Activated T-helper 1 cell treated with anti-CD3 and anti-CD28 coated beads, Interleukin-2, amount 50 U/mL, for 16 hours (primary cell): ENCODE results near the gene LHX6.

ENCODE experiments used
- DNase-seq, 2 donors: peaks; one replicate each; pipeline ENCODE4 v3.0.0-alpha.2; 2020; ENCODE audit warnings: low read depth in 1 of 2, low spot score in 1 of 2

The LHX6 gene

DNA sequence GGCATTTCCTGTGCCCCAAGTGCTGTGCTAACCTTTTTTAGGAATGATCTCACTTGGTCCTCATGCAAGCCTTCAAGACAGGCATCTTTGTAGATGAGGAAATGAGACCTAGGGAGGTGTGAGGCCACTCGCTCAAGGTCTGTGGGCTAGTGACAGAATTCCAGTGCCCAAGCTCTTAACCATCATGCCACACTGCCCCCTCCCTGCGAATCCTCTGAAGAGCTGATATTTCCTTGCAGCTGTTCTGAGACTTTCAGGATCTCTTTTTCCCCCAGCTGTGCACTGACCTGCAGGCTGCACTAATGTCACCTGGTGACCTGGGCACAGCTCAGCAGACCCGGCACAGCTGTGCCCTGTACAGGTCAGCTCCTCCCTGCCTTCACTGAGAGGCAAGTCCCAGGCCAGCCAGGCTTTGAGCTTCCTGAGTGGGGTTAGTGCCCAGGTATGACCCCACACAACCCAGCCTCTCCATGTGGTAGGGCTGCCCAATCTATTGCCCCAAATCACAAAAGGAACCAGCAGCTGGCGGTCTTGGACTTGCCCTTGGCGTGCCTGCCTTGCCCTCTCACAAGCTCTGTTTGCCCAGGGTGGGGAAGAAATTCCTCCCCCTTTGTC is 36.4 kb downstream of the LHX6 start:
- no peak for DNase-seq

DNA sequence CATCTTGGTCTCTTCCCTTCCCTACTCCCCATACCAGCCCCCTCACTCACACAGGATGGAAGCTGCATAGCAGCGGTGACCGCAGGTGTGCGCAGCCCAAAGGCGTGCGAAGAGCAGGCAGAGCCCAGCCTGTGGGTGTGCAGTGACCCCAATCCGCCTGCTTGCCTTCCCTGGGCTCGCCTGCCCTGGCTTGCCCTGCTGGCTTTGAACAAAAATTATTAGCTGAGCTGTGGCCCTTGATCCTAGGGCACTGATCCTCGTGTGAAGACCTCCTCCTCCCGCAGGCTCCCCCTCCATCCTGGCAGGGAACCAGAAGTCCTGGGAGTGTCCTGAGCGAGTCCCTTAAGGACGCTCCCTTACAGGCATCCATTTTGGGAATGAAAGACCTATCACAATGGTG is 37.2 kb downstream of the LHX6 start:
- no peak for DNase-seq

DNA sequence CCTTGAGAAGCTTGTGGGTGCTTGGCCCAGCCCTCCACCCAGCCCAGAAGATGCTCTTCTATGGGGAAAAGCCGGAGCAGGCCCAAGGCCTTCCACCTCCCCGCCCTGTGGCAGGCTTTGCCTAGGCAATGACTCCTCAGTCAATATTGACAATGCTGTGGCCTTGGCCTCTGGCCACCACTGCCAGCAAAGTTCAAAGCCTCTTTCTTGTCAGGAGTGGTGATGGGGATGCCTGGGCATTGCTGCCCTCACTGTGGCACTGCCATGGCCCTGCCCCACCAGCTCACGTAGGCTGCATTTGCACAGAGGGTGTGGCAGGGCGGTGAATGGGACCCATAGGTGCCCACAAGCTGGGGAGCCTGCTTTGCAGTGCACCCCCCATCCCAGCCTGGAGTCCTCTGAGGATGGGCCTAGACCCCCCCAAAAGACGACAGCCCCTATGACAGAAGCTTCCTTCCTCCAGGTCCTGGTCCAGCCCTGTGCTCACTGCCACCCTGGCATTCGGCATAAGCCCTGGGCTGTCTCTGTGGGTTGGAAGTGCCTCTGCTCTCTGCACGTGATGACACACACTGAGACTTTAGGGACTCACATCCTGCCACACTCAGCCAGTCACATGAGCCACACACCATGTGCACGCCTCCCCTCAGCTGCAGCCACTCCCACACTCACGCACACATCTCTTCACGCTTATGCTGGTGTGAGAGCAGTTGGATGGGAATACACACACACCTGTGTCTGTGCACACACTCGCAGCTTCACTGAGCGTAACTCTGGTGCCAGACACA is 38.0 kb downstream of the LHX6 start:
- DNase-seq: no peak

DNA sequence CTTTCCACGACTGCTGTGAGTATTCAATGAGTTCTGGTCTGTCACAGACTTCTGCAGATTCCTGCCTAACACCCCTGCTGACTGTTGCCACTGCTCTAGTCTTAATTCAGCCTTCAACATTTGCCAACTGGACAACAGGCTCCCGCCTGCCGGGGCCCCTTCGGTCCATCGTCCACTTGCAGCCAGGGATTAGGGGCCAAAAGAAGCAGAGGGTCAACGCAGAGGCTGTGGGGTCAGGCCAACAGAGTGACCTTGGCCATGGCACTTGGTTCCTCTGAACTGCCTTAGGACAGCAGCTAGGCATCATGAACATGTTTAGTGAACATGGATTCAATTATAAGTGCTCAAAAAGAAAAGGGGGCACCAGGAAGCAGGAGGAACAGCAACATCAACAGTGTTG is 40.4 kb downstream of the LHX6 start:
- DNase-seq: no peak

DNA sequence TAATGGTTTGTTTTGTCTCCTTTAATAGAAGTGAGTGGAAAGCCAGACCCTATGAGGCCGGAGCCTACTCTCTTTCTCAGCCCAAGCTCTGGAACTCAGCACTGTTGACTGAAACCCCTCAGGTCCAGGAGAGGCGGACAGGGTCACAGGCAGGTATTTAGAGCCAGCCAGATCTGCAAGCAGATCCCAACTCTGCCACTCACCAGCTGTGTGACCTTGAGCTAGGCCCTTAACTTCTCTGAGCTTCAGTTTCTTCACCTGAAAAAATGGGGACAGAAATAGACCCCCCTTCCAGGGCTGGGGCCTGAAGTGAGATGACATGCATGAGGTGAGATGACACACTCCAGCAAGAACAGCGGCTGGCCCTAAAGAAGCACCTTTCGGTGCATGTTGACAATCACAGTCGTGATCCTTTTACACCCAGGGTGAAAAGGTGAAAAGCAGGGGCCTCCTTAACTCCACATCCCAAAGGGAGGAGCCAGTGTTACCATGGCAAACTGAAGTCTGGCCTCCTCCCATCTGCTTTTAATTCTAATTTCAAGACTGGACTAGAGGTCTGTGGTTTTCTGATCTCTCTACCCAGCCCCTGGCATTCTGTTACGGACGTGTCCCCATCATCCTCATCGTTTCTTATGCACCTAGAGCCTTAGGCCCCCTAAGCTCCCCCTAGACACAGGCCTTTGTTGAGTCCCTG is 41.8 kb downstream of the LHX6 start:
- no peak for DNase-seq

DNA sequence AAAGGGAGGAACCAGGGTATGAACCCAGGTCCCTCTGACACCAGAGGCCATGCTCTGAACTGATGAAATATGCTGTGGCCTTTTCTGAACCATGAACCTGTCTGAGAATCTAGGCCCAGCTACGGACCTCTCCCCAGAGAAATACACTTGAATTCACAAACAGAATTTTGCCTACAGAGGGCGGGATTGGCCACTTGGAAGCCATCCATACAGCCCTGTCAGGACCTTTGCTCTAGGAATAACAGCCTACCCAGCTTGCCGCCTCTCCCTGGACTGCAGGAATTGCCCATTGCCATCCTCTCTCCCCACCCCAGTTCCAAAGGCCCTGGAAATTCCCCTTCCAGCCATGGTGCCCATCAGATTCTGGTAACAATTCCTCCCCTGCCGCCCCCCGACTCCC is 42.5 kb downstream of the LHX6 start:
- DNase-seq: no peak

DNA sequence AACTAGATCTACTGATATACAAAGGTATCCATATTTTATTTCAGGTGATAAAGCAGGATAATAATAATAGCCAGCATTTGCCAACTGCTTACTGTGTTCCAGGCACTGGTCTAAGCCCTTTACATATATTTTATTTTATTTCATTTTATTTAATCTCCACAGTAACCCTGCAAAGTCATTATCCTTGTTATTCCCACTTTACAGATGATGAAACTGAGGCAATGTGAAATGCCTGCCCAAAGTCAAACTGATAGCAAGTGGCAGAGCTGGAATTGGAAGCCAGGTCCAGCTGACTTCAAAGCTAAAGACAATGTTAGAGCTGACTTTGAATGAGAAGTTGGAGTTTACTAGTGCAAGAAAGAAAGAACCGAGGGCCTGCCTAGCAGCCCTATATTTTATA is 44.2 kb downstream of the LHX6 start:
- DNase-seq: no peak

DNA sequence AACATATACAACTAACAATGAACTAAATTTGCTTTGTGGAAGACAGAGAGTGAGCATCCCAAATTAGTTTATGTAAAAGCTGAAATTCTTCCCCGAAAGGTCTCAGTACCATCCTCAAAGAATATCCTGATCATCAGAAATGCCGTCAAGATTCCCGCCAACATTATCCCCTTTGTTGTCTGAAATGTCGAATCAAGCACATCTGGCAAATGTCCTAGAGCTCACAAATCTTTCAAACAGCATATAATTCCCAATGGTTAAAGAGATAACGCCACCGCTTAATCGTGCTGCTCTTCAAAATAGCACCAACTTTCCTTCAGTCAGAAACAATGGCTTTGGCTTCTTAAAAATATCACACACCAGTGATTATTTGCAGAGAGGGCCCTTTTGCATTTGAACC is 45.3 kb downstream of the LHX6 start:
- no peak for DNase-seq

DNA sequence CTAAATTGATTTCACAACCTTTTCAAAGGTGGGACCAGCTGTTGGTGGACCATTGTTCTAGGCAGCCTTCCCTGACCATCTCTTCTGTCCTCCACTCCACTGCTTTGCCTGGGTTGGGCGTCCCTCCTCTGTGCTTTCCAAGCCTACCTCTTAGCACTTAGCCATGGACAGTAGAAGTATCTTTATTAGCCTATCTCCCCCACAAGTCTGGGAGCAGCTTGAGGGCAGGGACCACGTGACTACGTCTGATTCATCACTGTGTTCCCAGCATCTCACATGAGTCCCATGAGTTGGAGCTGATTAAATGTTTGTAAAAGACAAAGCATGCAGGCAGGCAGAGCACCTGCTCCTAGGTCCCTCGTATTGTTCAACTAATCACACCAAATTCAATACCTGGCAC is 48.1 kb downstream of the LHX6 start:
- no peak for DNase-seq

DNA sequence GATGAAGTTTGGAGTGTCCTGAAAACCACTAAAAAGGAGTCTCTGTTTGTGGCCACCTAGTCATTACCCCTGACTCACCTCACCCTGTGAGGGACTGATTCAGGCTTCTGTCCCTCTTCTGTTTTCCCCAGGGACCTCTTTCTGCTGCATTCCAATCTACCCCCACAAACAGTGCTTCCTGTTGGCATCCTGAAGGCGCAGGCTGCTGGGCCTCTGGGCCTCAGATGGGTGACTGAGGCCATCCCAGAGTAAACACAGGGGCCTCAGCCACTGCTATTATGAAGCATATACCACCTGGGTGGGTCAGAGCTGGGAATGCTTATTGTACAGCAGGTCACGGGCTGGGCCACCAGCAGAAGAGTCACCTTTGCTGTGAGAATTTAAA is 49.1 kb downstream of the LHX6 start:
- no peak for DNase-seq

DNA sequence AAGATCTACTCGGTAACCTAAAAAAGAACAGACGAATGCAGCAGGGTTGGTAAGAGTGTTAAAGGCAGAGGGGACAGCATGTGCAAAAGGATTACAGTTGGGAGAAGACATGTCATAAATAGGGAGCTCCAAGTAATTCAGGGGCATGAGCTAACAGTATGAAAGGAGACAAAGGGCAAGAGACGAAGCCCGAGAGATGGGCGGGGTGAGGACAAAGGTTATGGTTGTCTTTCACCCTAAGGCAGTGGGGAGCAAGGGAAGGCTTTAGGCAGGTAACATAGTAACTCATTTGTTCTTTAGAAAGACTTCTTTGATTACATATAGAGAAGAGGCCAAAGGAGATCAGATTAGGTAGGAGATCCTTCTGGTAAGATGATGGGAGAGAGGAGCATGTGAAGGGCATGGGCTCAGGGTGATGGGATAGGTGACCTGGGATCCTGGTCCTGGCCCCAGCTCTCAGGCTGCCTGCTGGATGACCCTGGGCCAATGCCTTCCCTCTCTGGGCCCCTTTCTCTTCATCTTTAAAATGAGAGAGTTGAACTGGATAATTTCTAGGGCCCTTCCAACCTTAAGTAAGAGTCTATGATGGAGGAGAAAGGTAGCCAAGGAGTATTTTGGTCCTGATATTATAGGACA is 49.6 kb downstream of the LHX6 start:
- no peak for DNase-seq

DNA sequence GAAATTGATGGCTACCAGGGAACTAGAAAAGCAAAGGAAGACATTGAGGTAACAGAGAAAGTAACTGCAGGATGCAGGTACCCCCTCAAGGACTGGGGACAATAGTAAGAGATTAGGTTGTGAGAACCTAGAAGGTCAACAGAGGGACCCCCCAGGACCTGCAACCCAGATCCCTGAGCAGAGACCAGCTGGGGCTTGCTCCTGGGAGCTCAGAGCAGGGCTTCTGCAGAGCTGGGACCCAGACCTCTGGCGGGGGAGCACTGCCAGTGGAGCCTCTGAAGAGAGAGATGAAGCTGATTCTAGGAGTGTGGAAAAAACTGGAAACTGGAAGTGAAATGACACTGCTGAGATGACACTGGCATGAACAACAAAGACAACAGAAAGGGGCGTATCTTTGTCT is 51.8 kb downstream of the LHX6 start:
- no peak for DNase-seq

DNA sequence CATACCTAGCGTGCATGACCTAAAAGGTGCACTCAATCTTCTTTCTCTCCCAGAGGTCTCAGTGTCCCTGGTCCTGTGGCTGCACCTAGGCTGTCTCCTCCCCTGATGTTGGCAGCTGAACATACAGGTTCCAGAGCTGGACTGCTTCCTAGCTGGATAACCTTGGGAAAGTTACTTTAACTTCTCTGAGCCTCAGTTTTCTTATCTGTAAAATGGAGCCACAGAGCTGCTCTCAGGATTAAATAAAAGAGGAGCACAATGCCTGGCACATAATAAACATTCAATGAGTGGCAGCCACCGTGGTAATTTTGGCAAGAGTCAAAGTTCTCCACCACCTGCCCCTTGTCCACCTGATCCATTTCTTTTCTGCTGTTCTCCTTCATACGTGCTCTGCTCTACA is 55.1 kb downstream of the LHX6 start:
- no peak for DNase-seq

DNA sequence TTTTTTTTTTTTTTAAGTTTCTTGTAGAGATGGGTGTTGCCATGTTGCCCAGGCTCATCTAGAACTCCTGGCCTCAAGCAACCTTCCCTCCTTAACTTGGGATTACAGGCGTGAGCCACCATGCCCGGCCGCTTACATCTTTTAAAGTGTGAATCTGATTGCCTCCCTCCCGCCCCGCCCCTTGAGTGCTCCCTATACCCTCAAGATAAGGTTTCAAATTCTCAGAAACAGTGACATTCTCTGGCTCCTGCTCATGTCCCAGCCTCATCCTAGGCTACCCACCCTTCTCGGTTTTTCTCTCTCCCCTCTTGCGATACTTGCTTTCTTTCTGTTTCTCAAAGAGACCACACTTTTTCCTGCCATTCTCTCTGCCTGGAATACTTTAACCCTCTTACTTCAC is 56.6 kb downstream of the LHX6 start:
- no peak for DNase-seq

DNA sequence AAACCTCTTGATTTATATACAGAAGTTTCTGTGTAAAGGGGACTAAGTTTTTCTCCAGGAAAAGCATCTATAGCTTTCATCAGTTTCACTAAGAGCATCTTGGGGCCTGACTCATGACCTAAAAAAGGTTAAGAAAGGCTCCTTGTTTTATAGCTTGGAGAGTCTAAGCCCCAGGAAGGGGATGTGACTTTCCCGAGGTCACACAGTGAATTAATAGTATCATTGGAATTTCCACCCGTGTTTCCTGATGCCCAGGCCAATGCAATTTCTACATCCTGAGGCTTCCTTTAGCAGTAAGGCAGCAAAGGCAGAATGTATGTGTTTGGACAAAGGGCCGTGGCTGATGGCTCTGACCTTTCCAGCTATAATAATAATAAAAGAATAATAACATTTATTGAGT is 60.4 kb downstream of the LHX6 start:
- DNase-seq: no peak

DNA sequence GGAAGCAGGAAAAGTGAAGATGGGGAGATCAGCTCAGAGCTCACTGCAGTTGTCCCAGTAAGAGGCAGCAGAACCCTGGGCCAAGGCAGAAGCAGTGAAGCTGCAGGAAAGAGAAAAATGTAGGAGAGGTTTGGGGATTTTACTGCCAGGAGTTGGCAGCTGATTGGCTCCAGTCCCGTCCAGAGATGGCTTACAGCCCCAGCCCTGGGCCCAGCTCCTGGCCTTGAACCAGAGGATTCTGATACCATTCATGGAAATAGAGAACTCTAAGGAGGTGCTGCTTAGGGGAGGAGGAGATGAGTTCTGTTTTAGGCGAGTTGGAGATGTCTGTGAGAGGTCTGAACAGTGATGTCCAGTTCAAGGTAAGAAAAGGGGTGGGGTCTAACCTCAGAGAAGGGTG is 64.5 kb downstream of the LHX6 start:
- no peak for DNase-seq

DNA sequence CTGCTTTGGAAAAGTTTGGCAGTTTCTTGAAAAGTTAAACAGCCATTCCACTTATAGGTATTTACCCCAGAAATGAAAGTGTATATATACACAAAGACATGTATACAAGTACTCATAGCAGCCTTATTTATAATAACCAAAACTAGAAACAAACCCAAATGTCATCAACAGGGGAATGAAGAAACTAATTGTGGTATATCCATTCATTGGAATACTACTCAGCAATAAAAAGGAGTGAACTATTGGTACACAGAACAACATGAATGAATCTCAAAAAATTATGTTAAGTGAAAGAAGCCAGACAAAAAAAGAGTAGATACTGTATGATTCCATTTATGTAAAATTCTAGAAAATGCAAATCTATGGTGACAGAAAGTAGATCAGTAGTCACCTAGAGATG is 66.3 kb downstream of the LHX6 start:
- DNase-seq: no peak

DNA sequence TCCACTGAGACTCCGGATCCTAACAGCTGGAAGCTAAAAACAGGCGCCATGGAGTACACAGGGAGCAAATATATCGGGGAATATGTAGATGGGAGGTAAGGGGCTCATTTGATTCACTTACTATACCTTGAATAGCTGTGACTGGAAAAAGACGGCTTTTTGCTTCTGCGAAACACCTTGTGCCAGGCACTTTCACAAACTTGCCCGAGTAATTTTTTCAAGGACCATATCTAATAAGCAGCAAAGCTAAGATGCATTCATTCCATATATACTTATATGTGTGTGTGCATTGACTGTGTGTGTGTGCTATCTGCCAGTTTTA is 68.9 kb downstream of the LHX6 start:
- no peak for DNase-seq

DNA sequence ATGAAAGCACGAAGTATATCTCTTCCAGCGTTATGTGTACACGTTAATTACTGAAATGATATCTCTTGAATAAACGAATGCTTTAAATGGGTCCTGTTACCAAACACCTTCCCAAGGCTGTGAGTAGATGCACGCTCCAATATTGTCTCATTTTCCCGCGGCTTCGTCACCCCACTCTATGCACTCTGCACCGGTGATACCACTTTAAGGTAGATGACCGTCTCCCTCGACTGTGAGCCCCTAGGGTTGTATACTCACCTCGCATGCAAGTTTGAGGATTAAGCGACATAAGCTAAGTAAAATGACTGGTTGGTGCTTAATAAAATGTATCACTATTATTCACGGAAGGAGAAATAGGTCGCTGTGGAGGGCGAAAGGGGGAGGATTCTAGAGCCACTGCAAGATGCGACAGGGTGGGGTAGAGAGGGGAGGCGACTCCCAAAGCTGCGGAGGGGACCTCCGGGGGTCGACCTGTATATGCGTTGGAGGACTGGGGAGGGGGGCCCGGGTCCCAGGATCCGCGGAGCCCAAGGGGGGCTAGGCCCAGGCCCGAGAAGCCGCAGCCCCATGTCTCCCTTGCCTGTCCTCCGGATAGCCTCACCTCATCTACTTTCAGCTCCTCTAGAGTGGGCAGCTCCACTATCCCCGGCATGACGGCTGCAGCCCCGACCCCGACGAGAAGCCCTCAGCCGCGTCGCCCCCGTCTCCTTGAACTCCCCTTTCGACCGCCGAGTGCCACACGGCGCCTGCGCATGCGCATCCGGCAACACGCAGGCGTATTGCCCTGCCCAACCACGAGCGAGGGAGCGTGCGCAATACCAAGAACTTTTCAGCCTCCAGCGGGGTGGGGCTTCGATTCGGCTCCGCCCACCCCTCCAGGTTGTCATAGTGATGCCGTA is 69.5 kb downstream of the LHX6 start, which contains the start of the genes MORN5 and NDUFA8:
TSS of gene MORN5 (plus strand) at position 883 of the 899 bp plus-strand sequence. CDS start 65 bp downstream, outside the sequence.
TSS of gene NDUFA8 (minus strand) at position 754 of the 899 bp plus-strand sequence. CDS start at position 652, 102 bp downstream.
- DNase-seq: peak; percentile 86 to 93

DNA sequence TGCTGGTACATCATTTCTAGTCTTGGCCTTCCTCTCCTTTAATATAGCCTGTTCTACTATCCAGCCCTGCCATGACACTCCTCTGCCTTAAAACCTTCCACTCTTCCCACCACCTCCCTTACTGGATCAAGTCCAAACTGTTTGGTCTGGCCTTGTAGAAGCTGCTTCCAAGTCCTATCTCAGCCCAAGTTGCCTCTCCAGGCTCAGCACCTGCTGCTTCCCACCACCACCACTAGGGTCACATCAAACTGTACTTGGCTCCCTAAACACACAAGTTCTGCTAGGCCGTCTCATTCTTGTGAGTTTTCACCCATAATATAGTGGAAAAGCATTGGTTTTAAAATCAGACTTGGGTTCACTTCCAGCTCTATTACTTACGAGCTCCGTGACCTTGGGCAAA is 70.6 kb downstream of the LHX6 start:
- DNase-seq: no peak

DNA sequence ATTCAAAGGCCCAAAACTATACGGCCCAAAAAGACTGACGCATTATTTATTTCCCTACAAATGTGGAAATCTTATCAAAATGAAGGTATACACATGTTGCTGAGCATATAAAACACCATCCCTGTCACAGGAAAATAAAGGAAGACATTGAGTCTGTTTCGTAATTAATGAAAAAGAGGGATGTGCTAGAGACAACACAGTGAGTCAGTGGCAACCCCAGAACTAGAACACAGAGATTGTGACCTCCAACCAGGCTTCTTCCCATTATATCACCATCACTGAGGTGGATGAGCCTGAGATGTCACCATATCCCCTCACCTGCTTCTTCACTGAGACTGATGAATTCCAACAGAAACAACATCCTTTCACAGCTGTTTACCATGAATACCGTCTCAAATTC is 73.0 kb downstream of the LHX6 start:
- DNase-seq: no peak
